ENCODE measurements around the gene RPTOR.

The RPTOR gene

DNA sequence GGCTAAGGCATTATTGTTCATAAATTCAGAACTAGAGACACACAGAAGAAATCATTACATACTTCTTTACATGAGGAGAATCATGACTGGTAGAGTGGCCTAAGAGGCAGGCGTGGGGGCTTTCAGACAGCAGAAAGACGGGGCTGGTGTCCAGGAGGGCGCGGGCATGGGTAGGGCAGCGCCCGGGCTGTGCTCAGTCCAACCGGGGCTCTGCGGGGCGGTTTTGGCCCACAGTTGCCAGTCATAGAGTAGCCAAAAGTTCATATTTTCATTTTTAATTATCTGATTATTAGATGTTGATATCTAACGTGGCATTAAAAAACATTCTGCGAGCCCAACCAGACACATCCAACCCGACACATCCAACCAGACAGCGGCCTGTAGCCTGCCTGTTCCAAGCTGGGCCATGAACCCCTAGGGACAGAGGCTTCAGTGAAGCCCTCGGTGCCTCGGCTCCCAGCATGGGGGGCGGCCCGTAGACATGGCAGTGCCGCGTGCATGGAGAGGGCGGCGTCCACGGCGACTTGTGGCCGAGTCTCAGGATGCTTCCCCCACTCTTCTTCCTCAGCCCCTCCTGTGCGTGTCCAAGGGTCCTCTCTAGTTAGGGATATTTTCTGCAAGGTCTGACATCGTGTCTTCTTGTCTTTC lies 284.7 kb downstream of the RPTOR start:
- no peak for DNase-seq (ENCODE audit: low spot score)
- TF ChIP-seq, protein P1, sequence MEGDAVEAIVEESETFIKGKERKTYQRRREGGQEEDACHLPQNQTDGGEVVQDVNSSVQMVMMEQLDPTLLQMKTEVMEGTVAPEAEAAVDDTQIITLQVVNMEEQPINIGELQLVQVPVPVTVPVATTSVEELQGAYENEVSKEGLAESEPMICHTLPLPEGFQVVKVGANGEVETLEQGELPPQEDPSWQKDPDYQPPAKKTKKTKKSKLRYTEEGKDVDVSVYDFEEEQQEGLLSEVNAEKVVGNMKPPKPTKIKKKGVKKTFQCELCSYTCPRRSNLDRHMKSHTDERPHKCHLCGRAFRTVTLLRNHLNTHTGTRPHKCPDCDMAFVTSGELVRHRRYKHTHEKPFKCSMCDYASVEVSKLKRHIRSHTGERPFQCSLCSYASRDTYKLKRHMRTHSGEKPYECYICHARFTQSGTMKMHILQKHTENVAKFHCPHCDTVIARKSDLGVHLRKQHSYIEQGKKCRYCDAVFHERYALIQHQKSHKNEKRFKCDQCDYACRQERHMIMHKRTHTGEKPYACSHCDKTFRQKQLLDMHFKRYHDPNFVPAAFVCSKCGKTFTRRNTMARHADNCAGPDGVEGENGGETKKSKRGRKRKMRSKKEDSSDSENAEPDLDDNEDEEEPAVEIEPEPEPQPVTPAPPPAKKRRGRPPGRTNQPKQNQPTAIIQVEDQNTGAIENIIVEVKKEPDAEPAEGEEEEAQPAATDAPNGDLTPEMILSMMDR (IDR thresholded peaks at IDR 0.05; ENCODE audit: extremely low read depth, missing control alignments), result no peak

DNA sequence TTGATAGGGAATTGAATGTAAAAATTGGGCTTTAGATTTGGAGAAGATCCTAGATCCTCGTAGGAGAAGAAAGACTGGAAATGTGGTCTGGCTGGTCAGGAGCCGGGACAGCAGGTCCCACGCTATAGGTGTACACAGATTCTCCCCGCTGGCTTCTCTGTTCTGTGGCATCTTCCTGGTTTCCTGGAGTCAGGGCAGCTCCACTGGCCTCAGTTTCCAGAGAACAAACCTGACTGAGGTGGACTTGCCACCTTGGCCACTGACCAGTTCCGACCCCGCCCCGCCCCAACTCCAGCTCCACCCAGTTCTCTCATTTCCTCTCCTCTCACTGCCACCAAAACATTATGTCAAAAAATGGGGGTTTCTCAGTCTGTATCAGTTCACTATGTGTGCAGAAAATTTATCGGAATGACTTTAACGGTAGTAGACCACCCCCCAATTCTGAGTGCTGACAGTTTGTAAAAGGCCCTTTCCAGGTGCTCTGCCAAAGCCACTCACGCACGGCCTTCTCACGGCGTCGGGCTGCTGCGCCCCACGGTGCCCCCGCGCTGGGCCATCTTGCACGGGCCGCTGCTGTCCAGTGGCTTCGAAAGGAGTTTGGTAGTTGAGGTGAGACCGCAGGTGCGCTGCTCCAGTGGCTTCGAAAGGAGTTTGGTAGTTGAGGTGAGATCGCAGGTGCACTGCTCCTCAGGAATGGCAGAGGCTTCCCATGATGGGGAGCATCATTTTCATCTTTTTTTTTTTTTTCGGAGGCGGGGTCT lies 285.6 kb downstream of the RPTOR start:
- DNase-seq (ENCODE audit: low spot score), result no peak
- TF ChIP-seq, protein P1 (IDR thresholded peaks at IDR 0.05; ENCODE audit: extremely low read depth, missing control alignments), result no peak

DNA sequence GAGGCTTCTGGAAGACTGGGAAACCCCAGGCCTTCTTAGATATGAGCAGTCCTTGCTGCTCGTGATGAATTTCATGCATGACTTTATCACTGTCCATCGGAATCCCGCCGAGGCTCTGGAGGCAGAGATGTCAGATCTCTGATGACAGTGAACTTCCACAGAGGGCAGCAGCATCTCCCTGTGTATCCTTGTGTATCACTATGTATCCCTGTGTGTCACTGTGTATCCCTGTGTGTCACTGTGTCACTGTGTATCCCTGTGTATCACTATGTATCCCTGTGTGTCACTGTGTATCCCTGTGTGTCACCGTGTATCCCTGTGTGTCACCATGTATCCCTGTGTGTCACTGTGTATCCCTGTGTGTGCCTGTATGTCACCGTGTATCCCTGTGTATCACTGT lies 286.9 kb downstream of the RPTOR start:
- DNase-seq (ENCODE audit: low spot score), result no peak
- TF ChIP-seq, protein P1 (IDR thresholded peaks at IDR 0.05; ENCODE audit: extremely low read depth, missing control alignments), result no peak

DNA sequence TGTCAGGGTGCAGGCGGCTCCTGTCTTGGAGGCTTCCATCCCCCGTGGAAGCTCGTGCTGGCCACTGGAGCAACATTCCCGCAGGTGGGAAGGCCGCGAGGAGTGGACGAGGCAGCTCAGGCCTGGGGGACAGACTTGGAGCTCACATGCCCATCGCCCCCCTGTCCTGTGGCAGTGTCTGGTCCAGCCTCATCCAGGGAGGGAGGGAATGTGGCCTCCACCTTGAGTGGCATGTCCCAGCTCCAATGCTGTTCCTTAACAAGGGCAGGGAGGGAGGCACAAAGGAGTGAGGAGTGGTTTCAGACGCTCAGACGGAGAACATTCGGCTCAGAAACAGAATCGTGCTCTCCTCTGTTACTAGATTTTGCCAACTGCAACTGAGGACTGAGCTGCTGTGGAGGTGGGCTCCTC lies 287.6 kb downstream of the RPTOR start:
- TF ChIP-seq, protein P1 (IDR thresholded peaks at IDR 0.05; ENCODE audit: extremely low read depth, missing control alignments), result no peak
- no peak for DNase-seq (ENCODE audit: low spot score)

DNA sequence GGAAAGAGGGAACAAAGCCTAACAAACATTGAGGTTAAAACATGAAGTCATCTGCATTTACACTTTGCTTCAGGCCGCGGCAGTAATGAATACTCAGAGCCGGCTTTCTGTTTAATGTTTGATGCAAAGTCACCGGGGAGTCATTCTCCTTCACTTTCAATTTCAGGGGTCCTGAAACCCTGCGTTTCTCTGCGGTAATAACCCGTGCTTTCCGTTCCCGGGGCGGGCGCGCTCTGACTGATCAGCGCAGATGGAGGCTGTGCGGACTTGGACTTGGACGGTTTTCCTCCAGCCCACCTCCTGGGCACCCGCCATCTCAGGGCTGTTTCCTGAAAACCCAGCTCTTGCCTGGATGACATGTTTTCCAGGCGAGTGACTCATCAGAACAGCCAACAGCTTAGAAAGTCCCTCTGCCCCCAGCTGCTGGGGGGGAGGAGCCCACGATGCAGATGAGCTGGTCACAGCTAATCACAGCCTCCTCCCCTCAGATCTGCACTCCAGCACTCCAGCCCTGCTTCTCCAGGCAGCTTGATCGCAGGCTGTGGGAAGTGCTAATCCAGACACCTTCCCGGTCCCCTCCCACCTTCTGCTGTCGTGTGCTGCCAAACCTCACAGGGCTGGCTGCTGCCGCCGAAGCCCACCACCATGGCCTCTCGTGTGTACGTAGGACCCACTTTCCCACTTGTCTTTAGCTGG lies 288.4 kb downstream of the RPTOR start:
- TF ChIP-seq, protein P1 (IDR thresholded peaks at IDR 0.05; ENCODE audit: extremely low read depth, missing control alignments), result no peak
- peak; percentile 95 for DNase-seq (ENCODE audit: low spot score)

DNA sequence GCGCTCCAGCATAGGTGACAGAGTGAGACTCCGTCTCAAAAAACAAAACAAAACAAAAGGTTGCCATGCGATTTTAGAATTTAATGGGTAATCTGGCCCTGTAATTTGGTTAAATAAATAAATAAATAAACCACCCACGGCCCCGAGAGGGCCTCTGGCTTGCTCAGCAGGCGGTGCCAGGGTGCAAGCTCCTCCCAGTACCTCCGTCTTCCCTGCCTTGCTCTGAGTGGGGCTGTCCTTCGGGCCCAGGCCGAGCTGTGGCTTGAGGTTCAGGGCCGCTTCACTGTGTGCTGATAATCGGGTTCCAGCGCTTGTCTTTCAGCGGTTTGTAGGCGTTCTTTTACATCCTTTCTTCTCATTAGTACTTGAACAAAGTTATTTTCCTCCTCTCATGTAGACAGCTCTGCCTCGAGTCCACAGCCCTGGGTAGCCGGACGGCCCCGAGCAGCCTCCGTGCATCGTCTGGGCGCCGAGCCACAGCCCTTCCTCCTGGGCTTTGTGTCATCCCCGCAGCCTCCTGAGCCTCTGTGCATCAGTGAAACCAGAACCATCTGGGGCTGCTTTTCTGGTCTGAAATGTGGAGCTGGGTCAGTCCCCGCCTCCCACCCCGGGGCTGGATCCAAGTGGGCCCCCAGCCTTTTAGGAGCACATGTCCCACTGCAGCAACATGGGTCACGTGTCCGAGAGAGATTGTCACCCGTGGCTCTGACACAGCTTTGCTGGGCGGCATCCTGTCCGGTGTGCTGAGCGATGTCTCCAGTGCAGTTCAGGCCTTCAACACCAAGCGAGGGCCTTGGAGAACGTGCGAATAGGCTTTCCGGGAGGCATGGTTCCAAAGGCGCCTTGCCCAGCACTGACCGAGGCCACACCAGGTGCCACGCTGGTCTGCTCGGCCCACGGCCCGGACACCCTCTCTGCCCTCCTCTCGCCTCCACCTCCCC lies 289.6 kb downstream of the RPTOR start:
- DNase-seq (ENCODE audit: low spot score), result no peak
- TF ChIP-seq, protein P1 (IDR thresholded peaks at IDR 0.05; ENCODE audit: extremely low read depth, missing control alignments), result no peak

All from GM20000 (cell line).